Activated T-helper 17 cell treated with anti-CD3 and anti-CD28 coated beads, Interleukin-2, amount 50 U/mL, for 72 hours (primary cell): ENCODE measurements around the gene KCNN3. TPM values are rescaled to one million over a fixed set of nuclear protein-coding genes. Genes with fewer than 3 reads are reported as not detected.
"Not testable (repeated sequence)": the region's sequence is repeated elsewhere in the genome, so short reads cannot be mapped to it uniquely, and the experiment has no call there.

ENCODE experiments used
- ATAC-seq: fragments of 150-1000 bp; cut with Tn5 transposase; replicated peaks from 2 replicates; pipeline ENCODE4 v1.10.0; 2021; ENCODE audit warnings: mild to moderate bottlenecking, moderate library complexity
- H3K27ac Mint-ChIP-seq: one replicate; pipeline ENCODE4 v1.8.0; 2022; ENCODE audit warnings: mixed read lengths
- H3K27me3 Mint-ChIP-seq: one replicate; pipeline ENCODE4 v1.8.0; 2022; ENCODE audit warnings: mixed read lengths
- H3K36me3 Mint-ChIP-seq: one replicate; pipeline ENCODE4 v1.8.0; 2022; ENCODE audit warnings: low read depth, mild to moderate bottlenecking, mixed read lengths
- H3K4me1 Mint-ChIP-seq: one replicate; pipeline ENCODE4 v1.8.0; 2022; ENCODE audit warnings: mixed read lengths
- H3K4me3 Mint-ChIP-seq: one replicate; pipeline ENCODE4 v1.8.0; 2022; ENCODE audit warnings: mild to moderate bottlenecking, mixed read lengths
- H3K9me3 Mint-ChIP-seq: one replicate; pipeline ENCODE4 v1.8.0; 2022; ENCODE audit warnings: mixed read lengths
- total RNA-seq, 2 donors: library from RNA; stranded (reverse); gene quantifications; one replicate each; pipeline ENCODE4 v1.2.3, GENCODE V29; 2022

KCNN3 gene
- total RNA-seq, 2 donors from 2014 or later = 0.11 to 0.37 TPM

GRCh38 chr1:154670310-154671270 lies 199.5 kb downstream of the KCNN3 start:
- not testable (repeated sequence) for H3K4me1 Mint-ChIP-seq, ATAC-seq, H3K9me3 Mint-ChIP-seq, H3K27me3 Mint-ChIP-seq, H3K4me3 Mint-ChIP-seq, H3K36me3 Mint-ChIP-seq, H3K27ac Mint-ChIP-seq

GRCh38 chr1:154669464-154670282 lies 200.4 kb downstream of the KCNN3 start:
- Mint-ChIP-seq H3K27ac (no peak overlapping the region), H3K36me3 (no peaks in the 10 kb centered on the region), H3K4me1 (no peaks in the 10 kb centered on the region), H3K9me3 (no peaks in the 10 kb centered on the region), H3K4me3 (no peak overlapping the region), H3K27me3 (peaks cover 3% of the 10 kb centered on the region)
- ATAC-seq = peak; percentile 100

- no peak overlapping the region for H3K27ac Mint-ChIP-seq
- H3K9me3 Mint-ChIP-seq = no peaks in the 10 kb centered on the region
- H3K4me3 Mint-ChIP-seq = no peak overlapping the region
- H3K27me3 Mint-ChIP-seq = peaks cover 7% of the 10 kb centered on the region
- no peak for ATAC-seq
- no peaks in the 10 kb centered on the region for H3K36me3 Mint-ChIP-seq
- no peaks in the 10 kb centered on the region for H3K4me1 Mint-ChIP-seq
These were observed 203.9 kb downstream of the KCNN3 start for GRCh38 chr1:154666051-154666790.

- ATAC-seq = no peak
- H3K9me3 Mint-ChIP-seq = no peaks in the 10 kb centered on the region
- H3K36me3 Mint-ChIP-seq = no peaks in the 10 kb centered on the region
- H3K27ac Mint-ChIP-seq = no peak overlapping the region
- H3K4me3 Mint-ChIP-seq = no peak overlapping the region
- peaks cover 18% of the 10 kb centered on the region for H3K27me3 Mint-ChIP-seq
- H3K4me1 Mint-ChIP-seq = no peaks in the 10 kb centered on the region
These were observed 205.6 kb downstream of the KCNN3 start for GRCh38 chr1:154664331-154665002.

GRCh38 chr1:154663471-154664060 lies 206.5 kb downstream of the KCNN3 start:
- Mint-ChIP-seq H3K36me3 (no peaks in the 10 kb centered on the region), H3K4me1 (no peaks in the 10 kb centered on the region), H3K9me3 (no peaks in the 10 kb centered on the region), H3K27ac (no peak overlapping the region), H3K4me3 (no peak overlapping the region), H3K27me3 (peaks cover 22% of the 10 kb centered on the region)
- no peak for ATAC-seq

GRCh38 chr1:154661110-154661509 lies 209.0 kb downstream of the KCNN3 start:
- ATAC-seq = no peak
- H3K36me3 Mint-ChIP-seq = no peaks in the 10 kb centered on the region
- H3K27ac Mint-ChIP-seq = no peak overlapping the region
- H3K9me3 Mint-ChIP-seq = no peaks in the 10 kb centered on the region
- peaks cover 34% of the 10 kb centered on the region for H3K27me3 Mint-ChIP-seq
- no peak overlapping the region for H3K4me3 Mint-ChIP-seq
- H3K4me1 Mint-ChIP-seq = no peaks in the 10 kb centered on the region

- no peaks in the 10 kb centered on the region for H3K36me3 Mint-ChIP-seq
- no peaks in the 10 kb centered on the region for H3K9me3 Mint-ChIP-seq
- H3K4me3 Mint-ChIP-seq = no peak overlapping the region
- H3K27me3 Mint-ChIP-seq = peaks cover 34% of the 10 kb centered on the region
- H3K27ac Mint-ChIP-seq = no peak overlapping the region
- ATAC-seq = no peak
- H3K4me1 Mint-ChIP-seq = no peaks in the 10 kb centered on the region
These were observed 210.1 kb downstream of the KCNN3 start for GRCh38 chr1:154659823-154660592.

- Mint-ChIP-seq H3K27me3 (peaks cover 39% of the 10 kb centered on the region), H3K36me3 (no peaks in the 10 kb centered on the region), H3K27ac (no peak overlapping the region), H3K9me3 (no peaks in the 10 kb centered on the region), H3K4me1 (no peaks in the 10 kb centered on the region), H3K4me3 (no peak overlapping the region)
- no peak for ATAC-seq
These were observed 212.5 kb downstream of the KCNN3 start for GRCh38 chr1:154657556-154657955.

- ATAC-seq = no peak
- no peak overlapping the region for H3K4me3 Mint-ChIP-seq
- no peaks in the 10 kb centered on the region for H3K36me3 Mint-ChIP-seq
- no peak overlapping the region for H3K27ac Mint-ChIP-seq
- H3K4me1 Mint-ChIP-seq = no peaks in the 10 kb centered on the region
- no peaks in the 10 kb centered on the region for H3K9me3 Mint-ChIP-seq
- peaks cover 20% of the 10 kb centered on the region for H3K27me3 Mint-ChIP-seq
These were observed 217.2 kb downstream of the KCNN3 start for GRCh38 chr1:154652893-154653292.

Other genes starting within 250 kb of the KCNN3 start
- 10 to 100 TPM; 38.6 to 66.9 TPM for gene PMVK, start 66.4 kb upstream of the KCNN3 start, total RNA-seq
- 100 to 1,000 TPM in 1 of 2 donors, 10 to 100 TPM in 1; 61.9 to 118 TPM for gene PBXIP1, start 85.8 kb upstream of the KCNN3 start, total RNA-seq
- 10 to 100 TPM; 35.6 to 39.2 TPM for gene PYGO2, start 91.5 kb upstream of the KCNN3 start, total RNA-seq
- gene SHC1, start 100.5 kb upstream of the KCNN3 start, total RNA-seq = 10 to 100 TPM; 60.9 to 62.0 TPM
- 100 to 1,000 TPM; 162 to 188 TPM for gene CKS1B, start 104.4 kb upstream of the KCNN3 start, total RNA-seq
- gene FLAD1, start 113.1 kb upstream of the KCNN3 start, total RNA-seq = 10 to 100 TPM; 34.6 to 68.3 TPM
- gene LENEP, start 123.3 kb upstream of the KCNN3 start, total RNA-seq = under 1 TPM; 0.77 to 0.97 TPM
- gene ZBTB7B, start 132.5 kb upstream of the KCNN3 start, total RNA-seq = 100 to 1,000 TPM in 1 of 2 donors, 10 to 100 TPM in 1; 94.5 to 140 TPM
- gene DCST2, start 163.5 kb upstream of the KCNN3 start, total RNA-seq = 1 to 10 TPM in 1 of 2 donors, under 1 TPM in 1; 0.67 to 2.2 TPM
- not detected for gene DCST1, start 163.5 kb upstream of the KCNN3 start, total RNA-seq
- 10 to 100 TPM; 53.2 to 86.6 TPM for gene ADAM15, start 181.0 kb upstream of the KCNN3 start, total RNA-seq
- gene EFNA4, start 193.5 kb upstream of the KCNN3 start, total RNA-seq = 1 to 10 TPM; 4.6 to 7.0 TPM
- gene EFNA3, start 208.6 kb upstream of the KCNN3 start, total RNA-seq = 10 to 100 TPM in 1 of 2 donors, 1 to 10 TPM in 1; 4.1 to 10.8 TPM